Measurements from ENCODE around the gene AVEN. TPM values are rescaled to one million over a fixed set of nuclear protein-coding genes. Genes with fewer than 3 reads are reported as not detected.

Gene AVEN
- polyA plus RNA-seq, 3 donors, result 2.3 to 4.8 (median 3.4) TPM

DNA sequence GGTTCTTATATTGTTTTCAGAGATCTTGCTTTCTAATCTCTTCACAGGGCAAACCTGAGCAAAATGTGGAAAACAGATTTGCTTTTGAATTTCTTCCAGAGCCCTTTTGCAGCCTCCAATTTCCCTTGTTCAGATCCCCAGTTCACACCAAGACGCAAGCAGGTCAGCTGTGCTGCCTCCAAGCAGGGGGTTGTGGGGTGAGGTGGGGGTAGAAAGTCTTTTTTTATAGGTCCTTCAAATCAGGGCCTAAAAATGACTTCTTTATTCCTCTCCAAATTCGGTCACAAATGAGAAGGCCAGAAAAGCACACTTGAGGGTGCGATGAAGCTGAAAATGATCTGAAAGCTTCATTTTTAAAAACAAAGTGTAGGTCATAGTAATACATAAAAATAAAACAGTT, 26.3 kb upstream of the AVEN start:
- Mint-ChIP-seq H3K4me3 (no peak overlapping the region), H3K27ac (no peak overlapping the region), H3K9me3 (no peaks in the 10 kb centered on the region), H3K27me3 (ENCODE audit: low read depth in 3 of 3) (peaks cover 0 to 4% (median 0%) of the 10 kb centered on the region in 3 donors), H3K36me3 (no peaks in the 10 kb centered on the region), H3K4me1 (peaks cover 3% of the 10 kb centered on the region)
- Histone ChIP-seq H3K36me3 (replicated peaks in 1 of 2; ENCODE audit: control insufficient read depth in 1 of 2, insufficient read depth in 2 of 2, low read length in 2 of 2) (no peaks in the 10 kb centered on the region), H3K4me1 (ENCODE audit: control insufficient read depth in 1 of 2, insufficient read depth in 2 of 2, low read length in 2 of 2) (no peaks in the 10 kb centered on the region), H4K20me1 (ENCODE audit: insufficient read depth, low read length) (no peaks in the 10 kb centered on the region), H3K79me2 (ENCODE audit: insufficient read depth, low read length) (no peaks in the 10 kb centered on the region), H3K27me3 (ENCODE audit: control insufficient read depth in 2 of 2, insufficient read depth in 2 of 2, low read length in 2 of 2) (no peaks in the 10 kb centered on the region), H3K9me3 (replicated peaks in 1 of 2; ENCODE audit: control insufficient read depth in 1 of 2, insufficient read depth in 1 of 2, low read length in 2 of 2) (no peaks in the 10 kb centered on the region), H3K27ac (ENCODE audit: low read depth in 1 of 2, low read length in 2 of 2) (no peak overlapping the region), H3K9ac (ENCODE audit: insufficient read depth, low read length, poor library complexity, severe bottlenecking) (no peak overlapping the region), H3K4me3 (replicated peaks in 1 of 3; ENCODE audit: low read depth in 2 of 3, low read length in 3 of 3) (no peak overlapping the region), H3K4me2 (replicated peaks; ENCODE audit: extremely low read depth, low read length, poor library complexity, severe bottlenecking) (no peak overlapping the region), H2AFZ (ENCODE audit: insufficient read depth, low read depth, low read length, poor library complexity, severe bottlenecking) (no peak overlapping the region)
- TF ChIP-seq, protein P1, sequence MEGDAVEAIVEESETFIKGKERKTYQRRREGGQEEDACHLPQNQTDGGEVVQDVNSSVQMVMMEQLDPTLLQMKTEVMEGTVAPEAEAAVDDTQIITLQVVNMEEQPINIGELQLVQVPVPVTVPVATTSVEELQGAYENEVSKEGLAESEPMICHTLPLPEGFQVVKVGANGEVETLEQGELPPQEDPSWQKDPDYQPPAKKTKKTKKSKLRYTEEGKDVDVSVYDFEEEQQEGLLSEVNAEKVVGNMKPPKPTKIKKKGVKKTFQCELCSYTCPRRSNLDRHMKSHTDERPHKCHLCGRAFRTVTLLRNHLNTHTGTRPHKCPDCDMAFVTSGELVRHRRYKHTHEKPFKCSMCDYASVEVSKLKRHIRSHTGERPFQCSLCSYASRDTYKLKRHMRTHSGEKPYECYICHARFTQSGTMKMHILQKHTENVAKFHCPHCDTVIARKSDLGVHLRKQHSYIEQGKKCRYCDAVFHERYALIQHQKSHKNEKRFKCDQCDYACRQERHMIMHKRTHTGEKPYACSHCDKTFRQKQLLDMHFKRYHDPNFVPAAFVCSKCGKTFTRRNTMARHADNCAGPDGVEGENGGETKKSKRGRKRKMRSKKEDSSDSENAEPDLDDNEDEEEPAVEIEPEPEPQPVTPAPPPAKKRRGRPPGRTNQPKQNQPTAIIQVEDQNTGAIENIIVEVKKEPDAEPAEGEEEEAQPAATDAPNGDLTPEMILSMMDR (IDR thresholded peaks at IDR 0.05), result no peak
- no CpG with 5 or more reads among the region's 3 CpGs for WGBS (ENCODE audit: insufficient coverage)
- no peak for DNase-seq
- intact Hi-C loops (cut with micrococcal nuclease), result loop anchor here in 1 of 2 donors (10.0 kb wide), 1 partner anchor 520 kb away; the partner anchor contains the start of gene GOLGA8B

DNA sequence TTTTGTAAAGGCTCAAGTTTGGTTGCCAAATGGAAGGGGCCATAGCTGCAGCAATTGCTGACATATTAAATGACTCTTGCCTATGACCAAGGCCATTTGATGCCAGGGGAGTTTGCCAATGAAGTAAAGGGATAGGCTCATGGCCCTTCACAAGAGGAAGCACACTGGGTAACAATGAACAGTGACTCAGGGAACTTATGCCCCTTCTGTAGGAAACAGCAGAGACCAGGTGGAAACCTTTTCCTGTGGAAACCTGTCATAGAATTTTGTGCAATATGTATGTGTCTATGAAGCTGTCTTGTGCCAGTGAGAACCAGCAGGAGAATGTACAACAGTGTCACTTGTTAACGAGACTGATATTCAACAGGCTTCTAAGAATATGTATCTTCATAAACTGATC, 25.4 kb upstream of the AVEN start:
- Histone ChIP-seq H2AFZ (ENCODE audit: insufficient read depth, low read depth, low read length, poor library complexity, severe bottlenecking) (no peak overlapping the region), H3K79me2 (ENCODE audit: insufficient read depth, low read length) (no peaks in the 10 kb centered on the region), H3K9ac (ENCODE audit: insufficient read depth, low read length, poor library complexity, severe bottlenecking) (no peak overlapping the region), H3K4me1 (ENCODE audit: control insufficient read depth in 1 of 2, insufficient read depth in 2 of 2, low read length in 2 of 2) (no peaks in the 10 kb centered on the region), H3K9me3 (replicated peaks in 1 of 2; ENCODE audit: control insufficient read depth in 1 of 2, insufficient read depth in 1 of 2, low read length in 2 of 2) (no peaks in the 10 kb centered on the region), H3K27me3 (ENCODE audit: control insufficient read depth in 2 of 2, insufficient read depth in 2 of 2, low read length in 2 of 2) (no peaks in the 10 kb centered on the region), H3K36me3 (replicated peaks in 1 of 2; ENCODE audit: control insufficient read depth in 1 of 2, insufficient read depth in 2 of 2, low read length in 2 of 2) (no peaks in the 10 kb centered on the region), H3K4me3 (replicated peaks in 1 of 3; ENCODE audit: low read depth in 2 of 3, low read length in 3 of 3) (no peak overlapping the region), H3K27ac (ENCODE audit: low read depth in 1 of 2, low read length in 2 of 2) (no peak overlapping the region), H4K20me1 (ENCODE audit: insufficient read depth, low read length) (no peaks in the 10 kb centered on the region), H3K4me2 (replicated peaks; ENCODE audit: extremely low read depth, low read length, poor library complexity, severe bottlenecking) (no peak overlapping the region)
- Mint-ChIP-seq H3K27me3 (ENCODE audit: low read depth in 3 of 3) (peaks cover 0 to 4% (median under 1%) of the 10 kb centered on the region in 3 donors), H3K27ac (no peak overlapping the region), H3K4me1 (peaks cover 3% of the 10 kb centered on the region), H3K36me3 (no peaks in the 10 kb centered on the region), H3K9me3 (no peaks in the 10 kb centered on the region), H3K4me3 (no peak overlapping the region)
- intact Hi-C loops (cut with micrococcal nuclease), result loop anchor here (5.0 to 10.0 kb wide), 3 partner anchors 148 to 858 kb away; partner anchors contain the start of genes GOLGA8B (in 1 of the 2) and KATNBL1 (in 1 of the 2)
- WGBS (ENCODE audit: insufficient coverage), result no CpG with 5 or more reads among the region's 1 CpG
- TF ChIP-seq, protein P1 (IDR thresholded peaks at IDR 0.05), result no peak
- no peak for DNase-seq
